Measurements from ENCODE around the gene RELN.

RELN gene

GRCh38 chr7:103622274-103622673 is 367.2 kb downstream of the RELN start:
- TF ChIP-seq CTCF (IDR thresholded peaks at IDR 0.05; ENCODE audit: control extremely low read depth, extremely low read depth, low read depth, missing control alignments): no peak
- DNase-seq (ENCODE audit: extremely low spot score): no peak
- CTCF ChIA-PET: interaction anchor here (0.8 to 3.7 kb wide), 4 partner anchors 8 to 48 kb away, joined by 3 to 13 read pairs (median 4); no protein-coding TSS in a partner anchor
- POLR2A ChIA-PET: no interaction called here

GRCh38 chr7:103613655-103614642 is 375.5 kb downstream of the RELN start:
- CTCF ChIA-PET: interaction anchor here (0.8 to 2.7 kb wide), 2 partner anchors 8 to 10 kb away, joined by 3 to 13 read pairs; no protein-coding TSS in a partner anchor
- POLR2A ChIA-PET: no interaction called here
- no peak for DNase-seq (ENCODE audit: extremely low spot score)
- no peak for TF ChIP-seq CTCF (IDR thresholded peaks at IDR 0.05; ENCODE audit: control extremely low read depth, extremely low read depth, low read depth, missing control alignments)

- CTCF ChIA-PET: interaction anchor here (1.1 to 1.3 kb wide), 2 partner anchors 13 to 16 kb away, joined by 3 read pairs; no protein-coding TSS in a partner anchor
- POLR2A ChIA-PET: no interaction called here
- no peak for DNase-seq (ENCODE audit: extremely low spot score)
- TF ChIP-seq CTCF (IDR thresholded peaks at IDR 0.05; ENCODE audit: control extremely low read depth, extremely low read depth, low read depth, missing control alignments): no peak
Observed at GRCh38 chr7:103609778-103610177, 379.7 kb downstream of the RELN start.

GRCh38 chr7:103605640-103606039 is 383.8 kb downstream of the RELN start:
- ChIA-PET POLR2A (no interaction called here), CTCF (interaction anchor here (1.0 kb wide), 1 partner anchor 16 kb away, joined by 3 read pairs; no protein-coding TSS in a partner anchor)
- TF ChIP-seq CTCF (IDR thresholded peaks at IDR 0.05; ENCODE audit: control extremely low read depth, extremely low read depth, low read depth, missing control alignments): no peak
- DNase-seq (ENCODE audit: extremely low spot score): no peak

GRCh38 chr7:103598326-103598905 is 391.0 kb downstream of the RELN start:
- POLR2A ChIA-PET: no interaction called here
- no peak for DNase-seq (ENCODE audit: extremely low spot score)
- no peak for TF ChIP-seq CTCF (IDR thresholded peaks at IDR 0.05; ENCODE audit: control extremely low read depth, extremely low read depth, low read depth, missing control alignments)
- CTCF ChIA-PET: no interaction called here

- no peak for TF ChIP-seq CTCF (IDR thresholded peaks at IDR 0.05; ENCODE audit: control extremely low read depth, extremely low read depth, low read depth, missing control alignments)
- no peak for DNase-seq (ENCODE audit: extremely low spot score)
- ChIA-PET POLR2A (no interaction called here), CTCF (interaction anchor here (1.7 kb wide), 1 partner anchor 24 kb away, joined by 6 read pairs; no protein-coding TSS in a partner anchor)
Observed at GRCh38 chr7:103597606-103598005, 391.9 kb downstream of the RELN start.
